WTC11 (cell line): ENCODE data around the gene PRXL2B. TPM values are rescaled to one million over a fixed set of nuclear protein-coding genes. Genes with fewer than 3 reads are reported as not detected.

ENCODE experiments used
- ATAC-seq: fragments of 200-7000 bp; cut with Tn5 transposase; 2 replicates; pipeline ENCODE4 v1.10.0; 2021; ENCODE audit warnings: mild to moderate bottlenecking, moderate library complexity
- CTCF ChIA-PET: fragments of 300-600 bp; sonication (Branson Sonifier 250); formaldehyde crosslinking; loops from one replicate; lab custom pipeline; 2021; ENCODE audit warnings: antibody characterized with exemption; lab: Charles Lee
- POLR2A ChIA-PET: fragments of 350-600 bp; sonication (Branson Sonifier 250); formaldehyde crosslinking; loops from one replicate; lab custom pipeline; 2021; ENCODE audit warnings: antibody characterized with exemption; lab: Charles Lee
- DNase-seq: peaks from one replicate; pipeline ENCODE4 v3.0.0; 2021; ENCODE audit warnings: low spot score
- H3K27ac Mint-ChIP-seq: 2 replicates; pipeline ENCODE4 v1.8.0; 2021; ENCODE audit warnings: mixed read lengths
- H3K27me3 Mint-ChIP-seq: 2 replicates; pipeline ENCODE4 v1.8.0; 2021; ENCODE audit warnings: low read depth, mild to moderate bottlenecking, moderate library complexity, mixed read lengths
- H3K36me3 Mint-ChIP-seq: 2 replicates; pipeline ENCODE4 v1.8.0; 2021; ENCODE audit warnings: mixed read lengths
- H3K4me1 Mint-ChIP-seq: 2 replicates; pipeline ENCODE4 v1.8.0; 2022; ENCODE audit warnings: mixed read lengths
- H3K4me3 Mint-ChIP-seq: 2 replicates; pipeline ENCODE4 v1.8.0; 2021; ENCODE audit warnings: mild to moderate bottlenecking, moderate library complexity, mixed read lengths
- H3K9me3 Mint-ChIP-seq: 2 replicates; pipeline ENCODE4 v1.8.0; 2021; ENCODE audit warnings: mixed read lengths
- CBFB ChIP-seq: sonication (generic); formaldehyde crosslinking; IDR thresholded peaks from 2 replicates; pipeline ENCODE4 v1.8.1; 2022; ENCODE audit warnings: mild to moderate bottlenecking, low read depth, missing genetic modification reagents
- HMGA2 ChIP-seq: fragments of 250-450 bp; sonication (Bioruptor Pico); IDR thresholded peaks from 2 replicates; pipeline ENCODE4 v1.4.0; 2021; ENCODE audit warnings: mild to moderate bottlenecking, moderate library complexity
- JUN ChIP-seq: sonication (generic); formaldehyde crosslinking; IDR thresholded peaks from 2 replicates; pipeline ENCODE4 v1.8.0; 2023; ENCODE audit warnings: mild to moderate bottlenecking, missing genetic modification reagents
- KAT7 ChIP-seq: sonication (generic); formaldehyde crosslinking; IDR thresholded peaks from 2 replicates; pipeline ENCODE4 v1.8.1; 2023; ENCODE audit warnings: missing genetic modification reagents, mild to moderate bottlenecking, borderline replicate concordance
- OVOL2 ChIP-seq: fragments of 250-450 bp; sonication (Bioruptor Pico); IDR thresholded peaks from 2 replicates; pipeline ENCODE4 v1.9.0; 2021; ENCODE audit warnings: mild to moderate bottlenecking, borderline replicate concordance
- TCF7 ChIP-seq: sonication (generic); formaldehyde crosslinking; IDR thresholded peaks from 2 replicates; pipeline ENCODE4 v1.8.0; 2022; ENCODE audit warnings: mild to moderate bottlenecking, low read depth, missing genetic modification reagents, moderate library complexity
- total RNA-seq: library from RNA; stranded (reverse); gene quantifications from 3 replicates; pipeline ENCODE4 v1.2.3, GENCODE V29; 2021
- TF ChIP-seq, protein P1 (sequence below): sonication (generic); formaldehyde crosslinking; IDR thresholded peaks from 2 replicates; pipeline ENCODE4 v1.8.1; 2023; ENCODE audit warnings: mild to moderate bottlenecking, missing genetic modification reagents, moderate library complexity
- TF ChIP-seq, protein P2 (sequence below): fragments of 250-450 bp; sonication (Bioruptor Pico); conservative IDR thresholded peaks from 2 replicates; pipeline ENCODE4 v1.9.0; 2021; ENCODE audit warnings: mild to moderate bottlenecking
- TF ChIP-seq, protein P3 (sequence below): sonication (generic); formaldehyde crosslinking; conservative IDR thresholded peaks from 2 replicates; pipeline ENCODE4 v1.8.1; 2023; ENCODE audit warnings: mild to moderate bottlenecking, low read depth, missing genetic modification reagents, moderate library complexity
- TF ChIP-seq, protein P4 (sequence below): fragments of 250-450 bp; sonication (Bioruptor Pico); IDR thresholded peaks from 2 replicates; pipeline ENCODE4 v1.8.0; 2021; ENCODE audit warnings: mild to moderate bottlenecking
- TF ChIP-seq, protein P5 (sequence below): sonication (generic); formaldehyde crosslinking; IDR thresholded peaks from 2 replicates; pipeline ENCODE4 v1.8.0; 2022; ENCODE audit warnings: mild to moderate bottlenecking, missing genetic modification reagents
- TF ChIP-seq, protein P6 (sequence below): sonication (generic); formaldehyde crosslinking; IDR thresholded peaks from 2 replicates; pipeline ENCODE4 v1.8.1; 2022; ENCODE audit warnings: low read depth, missing genetic modification reagents, borderline replicate concordance
- TF ChIP-seq, protein P7 (sequence below): sonication (generic); formaldehyde crosslinking; IDR thresholded peaks from 2 replicates; pipeline ENCODE4 v1.8.1; 2023; ENCODE audit warnings: mild to moderate bottlenecking, missing genetic modification reagents

PRXL2B gene
- total RNA-seq, 1 experiment from 2014 or later, result 50.3 TPM

DNA sequence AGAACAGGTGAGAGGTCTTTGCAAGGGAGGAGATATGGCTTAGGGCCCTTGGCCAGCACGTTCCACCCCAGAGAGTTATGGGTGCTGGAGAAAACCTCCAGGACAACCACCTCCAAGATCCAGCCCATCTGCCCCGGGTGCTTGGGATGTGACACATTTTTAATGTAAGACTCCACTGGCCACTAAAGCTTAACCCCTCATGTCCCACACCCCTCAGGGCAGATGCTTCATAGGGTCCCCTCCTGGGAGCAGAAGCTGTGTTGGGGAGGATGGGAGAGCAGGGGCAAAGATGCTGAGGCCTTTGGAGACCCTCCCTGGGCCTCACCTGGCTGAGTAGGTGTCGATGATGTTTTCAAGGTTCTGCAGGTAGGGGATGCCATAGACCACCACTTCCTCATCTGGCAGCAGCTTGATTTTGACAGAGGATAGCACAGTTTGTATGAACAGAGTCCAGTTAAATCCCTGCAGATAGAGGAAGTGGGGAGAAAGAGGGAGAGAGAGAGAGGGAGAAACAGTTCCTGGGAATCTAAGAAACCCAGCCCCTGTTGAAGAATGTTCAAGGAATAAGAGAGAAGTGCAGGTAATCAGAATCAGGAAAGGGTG lies 11.9 kb downstream of the PRXL2B start:
- Mint-ChIP-seq H3K36me3 (no peaks in the 10 kb centered on the region), H3K9me3 (peaks cover 9% of the 10 kb centered on the region), H3K27ac (no peak overlapping the region), H3K4me1 (no peaks in the 10 kb centered on the region), H3K4me3 (no peak overlapping the region), H3K27me3 (no peaks in the 10 kb centered on the region; the same call in 1 of the 2 replicates)
- ChIA-PET POLR2A (no interaction called here), CTCF (interaction anchor here (0.7 kb wide), 1 partner anchor 203 kb away, joined by 3 read pairs; no protein-coding TSS in a partner anchor)
- no peak for DNase-seq
- ATAC-seq, result no peak
- no peak for TF ChIP-seq OVOL2 (CRISPR knock-in tag)
- no peak for TF ChIP-seq KAT7 (CRISPR knock-in tag)
- TF ChIP-seq, protein P1, sequence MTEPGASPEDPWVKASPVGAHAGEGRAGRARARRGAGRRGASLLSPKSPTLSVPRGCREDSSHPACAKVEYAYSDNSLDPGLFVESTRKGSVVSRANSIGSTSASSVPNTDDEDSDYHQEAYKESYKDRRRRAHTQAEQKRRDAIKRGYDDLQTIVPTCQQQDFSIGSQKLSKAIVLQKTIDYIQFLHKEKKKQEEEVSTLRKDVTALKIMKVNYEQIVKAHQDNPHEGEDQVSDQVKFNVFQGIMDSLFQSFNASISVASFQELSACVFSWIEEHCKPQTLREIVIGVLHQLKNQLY (CRISPR knock-in tag), result no peak
- no peak for TF ChIP-seq JUN (CRISPR knock-in tag)

DNA sequence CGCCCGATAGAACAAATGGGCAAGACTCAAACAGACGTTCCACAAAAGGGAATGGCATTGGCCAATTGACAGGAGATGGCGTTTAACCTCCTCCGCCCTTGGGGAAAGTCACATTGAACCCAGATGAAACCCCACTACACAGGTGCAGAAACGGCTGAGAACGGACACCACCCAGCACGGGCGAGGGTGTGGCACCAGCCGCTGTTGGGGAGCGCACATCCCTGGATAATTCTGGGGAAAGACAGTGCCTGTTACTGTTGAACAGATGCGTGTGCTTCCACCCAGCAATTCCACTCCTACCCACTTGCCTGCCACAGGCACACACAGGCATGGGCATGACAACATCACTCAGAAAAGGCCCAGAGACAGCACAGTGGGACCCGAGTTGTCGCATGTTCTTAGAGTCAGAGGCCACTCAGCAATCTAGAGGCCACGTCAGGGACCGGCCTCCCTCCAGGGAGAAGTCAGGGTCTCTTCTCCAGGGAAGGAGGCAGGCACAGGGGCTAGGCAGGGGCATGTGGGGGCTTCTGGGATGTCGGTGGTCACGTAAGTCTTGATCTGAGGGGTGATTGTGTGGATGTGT lies 15.2 kb downstream of the PRXL2B start:
- POLR2A ChIA-PET, result no interaction called here

More for the DNA sequence above, 15.2 kb downstream of the PRXL2B start:
- no peak for ATAC-seq
- H3K4me1 Mint-ChIP-seq, result no peaks in the 10 kb centered on the region
- TF ChIP-seq, protein P2, sequence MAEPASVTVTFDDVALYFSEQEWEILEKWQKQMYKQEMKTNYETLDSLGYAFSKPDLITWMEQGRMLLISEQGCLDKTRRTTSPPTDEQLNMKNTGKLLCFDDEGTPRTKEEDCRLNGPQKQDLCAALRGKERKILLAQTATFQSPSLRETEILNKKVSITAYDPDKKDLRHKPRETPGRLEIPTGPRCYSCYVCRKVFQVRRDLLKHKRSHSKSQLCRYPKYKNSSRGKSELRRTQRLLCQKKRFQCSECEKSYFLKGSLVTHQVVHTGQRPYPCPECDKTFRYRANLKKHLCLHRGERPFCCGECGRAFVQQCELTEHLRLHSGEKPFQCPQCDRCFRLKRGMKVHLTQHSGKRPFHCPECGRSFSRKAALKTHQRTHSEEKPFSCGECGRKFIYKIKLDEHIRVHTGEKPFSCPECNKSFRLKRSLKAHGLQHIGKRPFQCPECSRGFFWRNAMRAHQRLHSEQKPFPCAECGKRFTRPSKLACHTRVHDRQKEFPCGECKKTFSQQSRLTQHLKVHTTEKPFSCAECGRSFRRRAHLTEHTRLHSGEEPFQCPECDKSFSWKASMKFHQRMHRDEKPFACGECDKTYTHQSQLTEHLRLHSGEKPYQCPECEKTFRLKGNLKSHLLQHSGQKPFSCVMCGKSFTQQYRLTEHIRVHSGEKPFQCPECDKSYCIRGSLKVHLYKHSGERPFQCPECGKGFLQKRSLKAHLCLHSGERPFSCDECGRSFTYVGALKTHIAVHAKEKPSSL (CRISPR knock-in tag), result no peak
- TF ChIP-seq, protein P1 (CRISPR knock-in tag), result no peak
- TF ChIP-seq TCF7 (CRISPR knock-in tag) (no peak), HMGA2 (CRISPR knock-in tag) (no peak), CBFB (CRISPR knock-in tag) (no peak)
- TF ChIP-seq, protein P3, sequence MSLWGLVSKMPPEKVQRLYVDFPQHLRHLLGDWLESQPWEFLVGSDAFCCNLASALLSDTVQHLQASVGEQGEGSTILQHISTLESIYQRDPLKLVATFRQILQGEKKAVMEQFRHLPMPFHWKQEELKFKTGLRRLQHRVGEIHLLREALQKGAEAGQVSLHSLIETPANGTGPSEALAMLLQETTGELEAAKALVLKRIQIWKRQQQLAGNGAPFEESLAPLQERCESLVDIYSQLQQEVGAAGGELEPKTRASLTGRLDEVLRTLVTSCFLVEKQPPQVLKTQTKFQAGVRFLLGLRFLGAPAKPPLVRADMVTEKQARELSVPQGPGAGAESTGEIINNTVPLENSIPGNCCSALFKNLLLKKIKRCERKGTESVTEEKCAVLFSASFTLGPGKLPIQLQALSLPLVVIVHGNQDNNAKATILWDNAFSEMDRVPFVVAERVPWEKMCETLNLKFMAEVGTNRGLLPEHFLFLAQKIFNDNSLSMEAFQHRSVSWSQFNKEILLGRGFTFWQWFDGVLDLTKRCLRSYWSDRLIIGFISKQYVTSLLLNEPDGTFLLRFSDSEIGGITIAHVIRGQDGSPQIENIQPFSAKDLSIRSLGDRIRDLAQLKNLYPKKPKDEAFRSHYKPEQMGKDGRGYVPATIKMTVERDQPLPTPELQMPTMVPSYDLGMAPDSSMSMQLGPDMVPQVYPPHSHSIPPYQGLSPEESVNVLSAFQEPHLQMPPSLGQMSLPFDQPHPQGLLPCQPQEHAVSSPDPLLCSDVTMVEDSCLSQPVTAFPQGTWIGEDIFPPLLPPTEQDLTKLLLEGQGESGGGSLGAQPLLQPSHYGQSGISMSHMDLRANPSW (CRISPR knock-in tag), result no peak
- TF ChIP-seq, protein P4, sequence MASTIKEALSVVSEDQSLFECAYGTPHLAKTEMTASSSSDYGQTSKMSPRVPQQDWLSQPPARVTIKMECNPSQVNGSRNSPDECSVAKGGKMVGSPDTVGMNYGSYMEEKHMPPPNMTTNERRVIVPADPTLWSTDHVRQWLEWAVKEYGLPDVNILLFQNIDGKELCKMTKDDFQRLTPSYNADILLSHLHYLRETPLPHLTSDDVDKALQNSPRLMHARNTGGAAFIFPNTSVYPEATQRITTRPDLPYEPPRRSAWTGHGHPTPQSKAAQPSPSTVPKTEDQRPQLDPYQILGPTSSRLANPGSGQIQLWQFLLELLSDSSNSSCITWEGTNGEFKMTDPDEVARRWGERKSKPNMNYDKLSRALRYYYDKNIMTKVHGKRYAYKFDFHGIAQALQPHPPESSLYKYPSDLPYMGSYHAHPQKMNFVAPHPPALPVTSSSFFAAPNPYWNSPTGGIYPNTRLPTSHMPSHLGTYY (CRISPR knock-in tag), result no peak
- TF ChIP-seq, protein P5, sequence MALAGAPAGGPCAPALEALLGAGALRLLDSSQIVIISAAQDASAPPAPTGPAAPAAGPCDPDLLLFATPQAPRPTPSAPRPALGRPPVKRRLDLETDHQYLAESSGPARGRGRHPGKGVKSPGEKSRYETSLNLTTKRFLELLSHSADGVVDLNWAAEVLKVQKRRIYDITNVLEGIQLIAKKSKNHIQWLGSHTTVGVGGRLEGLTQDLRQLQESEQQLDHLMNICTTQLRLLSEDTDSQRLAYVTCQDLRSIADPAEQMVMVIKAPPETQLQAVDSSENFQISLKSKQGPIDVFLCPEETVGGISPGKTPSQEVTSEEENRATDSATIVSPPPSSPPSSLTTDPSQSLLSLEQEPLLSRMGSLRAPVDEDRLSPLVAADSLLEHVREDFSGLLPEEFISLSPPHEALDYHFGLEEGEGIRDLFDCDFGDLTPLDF (CRISPR knock-in tag), result no peak
- TF ChIP-seq, protein P6, sequence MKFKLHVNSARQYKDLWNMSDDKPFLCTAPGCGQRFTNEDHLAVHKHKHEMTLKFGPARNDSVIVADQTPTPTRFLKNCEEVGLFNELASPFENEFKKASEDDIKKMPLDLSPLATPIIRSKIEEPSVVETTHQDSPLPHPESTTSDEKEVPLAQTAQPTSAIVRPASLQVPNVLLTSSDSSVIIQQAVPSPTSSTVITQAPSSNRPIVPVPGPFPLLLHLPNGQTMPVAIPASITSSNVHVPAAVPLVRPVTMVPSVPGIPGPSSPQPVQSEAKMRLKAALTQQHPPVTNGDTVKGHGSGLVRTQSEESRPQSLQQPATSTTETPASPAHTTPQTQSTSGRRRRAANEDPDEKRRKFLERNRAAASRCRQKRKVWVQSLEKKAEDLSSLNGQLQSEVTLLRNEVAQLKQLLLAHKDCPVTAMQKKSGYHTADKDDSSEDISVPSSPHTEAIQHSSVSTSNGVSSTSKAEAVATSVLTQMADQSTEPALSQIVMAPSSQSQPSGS (CRISPR knock-in tag), result no peak
- TF ChIP-seq, protein P7, sequence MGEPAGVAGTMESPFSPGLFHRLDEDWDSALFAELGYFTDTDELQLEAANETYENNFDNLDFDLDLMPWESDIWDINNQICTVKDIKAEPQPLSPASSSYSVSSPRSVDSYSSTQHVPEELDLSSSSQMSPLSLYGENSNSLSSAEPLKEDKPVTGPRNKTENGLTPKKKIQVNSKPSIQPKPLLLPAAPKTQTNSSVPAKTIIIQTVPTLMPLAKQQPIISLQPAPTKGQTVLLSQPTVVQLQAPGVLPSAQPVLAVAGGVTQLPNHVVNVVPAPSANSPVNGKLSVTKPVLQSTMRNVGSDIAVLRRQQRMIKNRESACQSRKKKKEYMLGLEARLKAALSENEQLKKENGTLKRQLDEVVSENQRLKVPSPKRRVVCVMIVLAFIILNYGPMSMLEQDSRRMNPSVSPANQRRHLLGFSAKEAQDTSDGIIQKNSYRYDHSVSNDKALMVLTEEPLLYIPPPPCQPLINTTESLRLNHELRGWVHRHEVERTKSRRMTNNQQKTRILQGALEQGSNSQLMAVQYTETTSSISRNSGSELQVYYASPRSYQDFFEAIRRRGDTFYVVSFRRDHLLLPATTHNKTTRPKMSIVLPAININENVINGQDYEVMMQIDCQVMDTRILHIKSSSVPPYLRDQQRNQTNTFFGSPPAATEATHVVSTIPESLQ (CRISPR knock-in tag), result no peak
- CTCF ChIA-PET, result no interaction called here
- H3K27ac Mint-ChIP-seq, result no peak overlapping the region
- no peaks in the 10 kb centered on the region; the same call in 1 of the 2 replicates for H3K27me3 Mint-ChIP-seq
- H3K9me3 Mint-ChIP-seq, result peaks cover 9% of the 10 kb centered on the region
- no peak for DNase-seq
- H3K4me3 Mint-ChIP-seq, result no peak overlapping the region
- no peaks in the 10 kb centered on the region for H3K36me3 Mint-ChIP-seq
